HL-60/S4 treated with retinoic acid at 250 ng/mL for 4 days and 3 days (cell line): ENCODE data around the gene HOXB1.
"Not testable (repeated sequence)": the region's sequence is repeated elsewhere in the genome, so short reads cannot be mapped to it uniquely, and the experiment has no call there.

ENCODE experiments used
- in situ Hi-C: fragments of 300-500 bp; cut with MboI; formaldehyde crosslinking; loops from 2 replicates; pipeline ENCODE4 v1.7.0; 2022; ENCODE audit warnings: low sequenced_read_pairs

The HOXB1 gene

DNA sequence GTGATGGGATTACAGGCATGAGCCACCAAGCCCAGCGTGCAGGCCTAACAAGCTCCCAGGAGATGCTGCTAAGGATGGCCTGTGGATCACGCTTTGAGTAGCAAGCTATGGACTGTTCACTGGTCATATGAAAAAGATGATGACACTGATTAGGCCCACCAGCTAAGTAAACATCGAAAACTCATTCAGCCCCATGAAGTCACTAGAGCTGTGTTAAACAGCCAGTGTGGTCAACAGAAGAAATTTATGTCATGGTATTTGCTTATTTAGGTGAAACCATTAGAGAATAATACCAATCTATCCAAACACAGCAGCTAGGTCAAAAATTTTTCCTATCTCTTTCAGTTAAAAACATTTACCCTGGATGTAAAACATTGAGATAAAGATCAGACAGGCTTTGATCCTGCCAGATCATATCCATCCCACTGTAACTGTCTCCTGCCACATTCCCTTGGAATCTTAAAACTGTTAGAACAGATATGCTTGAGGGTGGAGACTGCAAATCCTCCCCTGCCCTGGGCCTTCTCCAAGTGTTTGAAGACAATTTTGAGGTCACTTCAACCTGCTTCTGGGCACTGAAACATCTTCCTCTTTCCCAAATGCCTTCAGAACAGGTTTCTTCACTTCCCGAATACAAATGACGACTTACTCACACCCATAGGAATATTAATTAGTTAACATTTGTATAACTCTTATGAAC, 30.9 kb downstream of the HOXB1 start:
- in situ Hi-C loops: no loop called here

DNA sequence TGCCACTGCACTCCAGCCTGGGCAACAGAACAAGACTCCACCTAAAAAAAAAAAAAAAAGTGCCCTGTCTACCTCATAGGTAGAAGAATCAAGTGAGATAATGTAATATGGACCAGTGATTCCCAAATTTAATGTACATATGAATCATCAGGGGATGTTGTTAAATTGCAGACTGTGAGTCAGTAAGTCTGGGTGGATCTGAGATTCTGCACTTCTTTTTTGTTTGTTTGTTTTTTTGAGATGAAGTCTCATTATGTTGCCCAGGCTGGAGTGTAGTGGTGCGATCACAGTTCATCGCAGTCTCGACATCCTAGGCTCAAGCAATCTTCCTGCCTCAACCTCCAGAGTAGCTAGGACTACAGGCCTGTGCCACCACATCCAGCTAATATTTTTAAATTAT, 31.6 kb downstream of the HOXB1 start:
- in situ Hi-C loops: no loop called here

DNA sequence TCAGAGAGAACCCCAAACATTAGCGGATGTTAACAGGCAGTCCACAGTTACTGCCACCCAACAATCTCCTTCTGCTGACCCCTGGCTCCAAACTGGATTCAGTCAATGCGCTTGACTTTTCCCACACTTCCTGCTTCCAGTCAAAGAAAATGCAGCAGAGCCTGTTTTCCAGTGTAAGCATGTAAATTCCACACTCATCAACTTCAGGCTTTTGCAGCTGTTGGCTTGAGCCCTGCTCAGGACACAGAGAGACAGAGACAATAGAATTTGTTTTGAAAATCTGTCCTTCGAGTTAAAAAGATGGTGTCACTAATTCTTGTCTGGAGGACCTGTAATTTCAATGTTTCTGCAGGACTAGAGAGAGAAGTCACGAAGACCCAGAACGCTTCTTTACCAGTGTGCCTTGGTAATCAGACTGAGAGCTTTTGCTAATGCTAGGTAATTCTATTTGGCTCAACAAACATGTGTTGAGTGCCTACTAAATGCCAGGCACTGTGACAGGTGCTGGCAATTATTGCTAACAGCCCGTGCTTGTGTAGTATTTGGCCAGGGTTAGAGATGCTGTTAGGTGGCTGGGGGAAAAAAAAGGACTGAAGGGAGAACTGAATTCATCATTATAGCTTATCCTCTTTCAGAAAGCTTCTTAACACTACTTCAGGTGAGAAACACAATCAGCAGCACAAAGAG, 32.5 kb downstream of the HOXB1 start:
- in situ Hi-C loops: no loop called here

DNA sequence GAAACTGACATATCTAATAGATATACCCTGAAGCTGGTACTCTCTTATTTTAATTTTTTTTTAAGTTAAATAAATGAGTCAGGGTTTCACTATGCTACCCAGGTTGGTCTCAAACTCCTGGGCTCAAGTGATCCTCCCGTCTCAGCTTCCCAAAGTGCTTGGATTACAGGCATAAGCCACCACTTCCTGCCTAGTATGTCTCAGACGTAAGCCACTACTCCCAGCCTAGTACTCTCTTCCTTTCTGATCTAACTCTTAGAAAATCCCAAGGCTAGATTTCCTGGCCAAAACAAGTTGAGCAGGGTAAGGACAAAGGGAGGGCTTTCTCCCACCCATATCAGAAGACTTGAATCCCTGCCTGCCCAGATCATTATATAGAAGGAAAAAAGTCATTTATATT, 33.7 kb downstream of the HOXB1 start:
- in situ Hi-C loops: no loop called here

- in situ Hi-C loops: no loop called here
Observed at GRCh38 chr17:48494335-48494734, 36.5 kb downstream of the HOXB1 start.

GRCh38 chr17:48492401-48493298, 38.2 kb downstream of the HOXB1 start:
- in situ Hi-C loops: no loop called here

- in situ Hi-C loops: no loop called here
Observed at GRCh38 chr17:48491527-48492273, 39.1 kb downstream of the HOXB1 start.

GRCh38 chr17:48490451-48490892, 40.3 kb downstream of the HOXB1 start:
- in situ Hi-C loops: no loop called here

DNA sequence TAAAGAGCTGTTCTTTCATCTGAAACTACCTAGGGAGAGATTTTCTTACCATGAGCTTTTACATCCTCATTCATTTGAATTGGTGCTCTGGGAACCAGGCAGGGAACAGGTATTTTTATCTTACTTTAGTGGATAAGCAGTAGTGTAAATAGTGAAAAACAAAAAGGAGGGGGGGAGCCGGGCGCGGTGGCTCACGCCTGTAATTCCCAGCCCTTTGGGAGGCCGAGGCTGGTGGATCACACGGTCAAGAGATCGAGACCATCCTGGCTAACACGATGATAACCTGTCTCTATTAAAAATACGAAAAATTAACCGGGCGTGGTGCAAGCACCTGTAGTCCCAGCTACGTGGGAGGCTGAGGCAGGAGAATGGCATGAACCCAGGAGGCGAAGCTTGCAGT, 41.0 kb downstream of the HOXB1 start:
- in situ Hi-C loops: no loop called here

GRCh38 chr17:48488548-48489106, 42.2 kb downstream of the HOXB1 start:
- in situ Hi-C loops: no loop called here

DNA sequence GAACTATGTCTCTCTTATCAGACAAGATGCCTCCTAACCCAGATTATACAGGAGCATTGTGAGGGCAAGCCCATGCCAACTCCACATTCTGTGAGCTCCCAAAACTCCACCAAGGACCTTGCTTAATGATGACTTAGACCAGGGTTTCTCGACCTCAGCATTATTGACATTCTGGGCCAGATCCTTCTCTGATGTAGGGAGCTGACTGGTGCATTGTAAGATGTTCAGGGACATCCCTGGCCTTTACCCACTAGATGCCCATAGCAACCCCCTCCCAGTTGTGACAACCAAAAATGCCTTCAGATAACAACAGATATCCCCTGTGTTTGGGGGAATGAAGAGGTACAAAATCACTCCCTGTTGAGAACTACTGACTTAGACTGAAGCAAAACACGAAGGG, 43.6 kb downstream of the HOXB1 start:
- in situ Hi-C loops: no loop called here

DNA sequence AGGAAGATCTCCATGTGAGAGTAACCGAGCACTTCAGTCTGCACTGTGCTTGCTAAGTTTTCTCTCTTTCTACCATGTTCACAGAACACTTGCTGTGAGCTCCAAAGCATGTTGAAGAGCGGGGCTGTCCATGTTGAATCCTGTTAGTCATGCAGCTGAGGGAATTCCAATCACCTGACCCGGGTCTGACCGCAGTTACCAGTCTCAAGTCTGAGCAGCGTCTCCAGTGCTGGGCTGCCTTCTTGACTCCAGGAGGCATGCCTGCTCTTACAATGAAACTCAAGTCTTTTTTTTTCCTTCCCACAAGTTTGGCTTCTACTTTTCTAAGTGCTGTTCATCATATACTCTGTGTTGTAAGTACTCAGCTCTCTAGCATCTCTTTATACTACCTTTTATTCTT, 44.3 kb downstream of the HOXB1 start:
- in situ Hi-C loops: no loop called here

GRCh38 chr17:48484850-48485249, 46.0 kb downstream of the HOXB1 start:
- in situ Hi-C loops: no loop called here

- in situ Hi-C loops: no loop called here
Observed at GRCh38 chr17:48484256-48484655, 46.6 kb downstream of the HOXB1 start.

GRCh38 chr17:48483471-48484131, 47.2 kb downstream of the HOXB1 start:
- in situ Hi-C loops: no loop called here

DNA sequence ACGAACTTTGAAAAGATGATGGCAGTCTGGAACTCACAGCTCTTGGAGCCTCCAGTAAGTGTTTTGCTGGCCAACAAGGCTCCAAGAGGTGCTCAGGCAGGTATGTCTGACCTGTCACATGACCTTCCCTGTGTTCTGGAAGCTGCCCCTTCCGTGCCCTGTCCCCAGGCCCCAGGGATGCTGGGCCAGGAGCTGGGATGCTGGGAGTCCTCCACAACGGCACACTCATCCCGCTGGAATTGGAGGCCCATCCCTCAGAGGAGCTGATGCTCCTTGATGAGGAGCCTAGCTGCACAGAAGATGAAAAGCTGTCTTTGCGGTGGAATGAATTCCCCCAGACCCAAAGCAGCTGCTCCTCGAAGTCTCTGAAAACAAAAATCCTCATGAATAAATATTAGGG, 47.8 kb downstream of the HOXB1 start:
- in situ Hi-C loops: no loop called here

- in situ Hi-C loops: not testable (repeated sequence)
Observed at GRCh38 chr17:48482301-48482700, 48.5 kb downstream of the HOXB1 start.

- in situ Hi-C loops: no loop called here
Observed at GRCh38 chr17:48479014-48479402, 51.8 kb downstream of the HOXB1 start.
